ENCODE measurements around the gene ADGRD2.
A peak's percentile ranks its signal among the peaks of the same experiment; 100 is the strongest.

Gene ADGRD2

DNA sequence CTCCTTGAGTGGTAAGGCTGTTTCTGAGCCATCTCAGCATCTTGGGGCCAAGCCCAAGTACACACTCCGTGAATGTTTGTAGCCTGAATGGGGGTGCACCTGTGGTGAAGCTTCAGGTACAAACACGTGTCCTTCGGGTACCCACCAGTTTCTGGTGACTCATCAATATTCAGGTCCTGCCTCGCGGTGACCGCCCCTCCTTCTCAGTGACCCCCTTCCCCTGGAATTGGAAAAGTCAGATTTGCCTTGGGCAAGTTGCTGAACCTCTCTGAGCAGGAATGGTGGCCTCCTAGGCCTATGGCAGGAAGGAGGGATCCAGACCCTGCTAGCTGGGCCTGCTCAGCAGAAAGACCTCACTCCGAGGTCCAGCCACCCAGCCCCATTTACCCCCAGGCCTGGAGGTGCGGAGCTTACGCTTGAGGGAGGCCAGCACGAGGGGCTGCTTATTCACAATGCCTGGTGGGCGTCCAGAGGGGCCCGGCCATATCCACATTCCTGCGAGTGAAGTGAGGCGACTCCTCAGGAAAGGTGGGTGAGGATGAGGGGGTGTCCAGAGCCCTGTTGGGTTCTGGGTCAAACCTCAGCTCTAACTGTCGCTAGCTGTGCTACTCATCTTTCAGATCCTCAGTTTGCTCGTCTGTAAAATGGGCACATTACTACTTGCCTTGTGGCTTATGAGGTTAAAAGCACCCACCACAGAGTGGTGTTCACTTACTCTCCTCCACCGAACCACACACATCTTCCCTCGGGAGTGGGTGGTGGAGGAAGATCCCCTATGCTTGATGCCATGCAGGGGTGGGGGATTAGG is 7.0 kb downstream of the ADGRD2 start:
- DNase-seq = no peak

DNA sequence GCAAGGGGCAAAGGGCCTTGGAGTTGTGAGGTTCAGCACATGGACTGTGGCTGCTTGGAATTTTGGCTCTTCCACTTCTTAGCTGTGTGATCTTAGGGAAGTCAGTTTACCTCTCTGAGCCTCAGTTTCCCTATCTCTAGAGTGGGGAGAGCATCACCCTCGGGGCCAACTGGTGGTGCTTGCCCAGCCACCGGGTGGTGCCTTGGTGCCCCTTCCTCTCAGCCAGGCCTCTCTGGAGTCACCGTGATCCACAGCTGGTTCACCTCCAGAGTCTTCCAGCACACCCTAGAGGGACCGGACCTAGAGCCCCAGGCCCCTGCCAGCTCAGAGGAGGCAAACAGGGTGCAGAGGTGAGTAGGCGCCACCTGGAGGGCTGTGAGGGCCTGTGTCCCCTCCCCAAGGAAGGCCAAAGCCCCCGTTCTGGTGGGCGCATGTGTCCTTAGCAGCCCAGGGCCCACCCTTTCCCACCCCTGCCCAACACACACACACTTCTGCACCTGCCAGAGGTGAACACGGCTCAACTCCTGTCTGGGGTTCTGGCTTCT is 7.7 kb downstream of the ADGRD2 start:
- no peak for DNase-seq

DNA sequence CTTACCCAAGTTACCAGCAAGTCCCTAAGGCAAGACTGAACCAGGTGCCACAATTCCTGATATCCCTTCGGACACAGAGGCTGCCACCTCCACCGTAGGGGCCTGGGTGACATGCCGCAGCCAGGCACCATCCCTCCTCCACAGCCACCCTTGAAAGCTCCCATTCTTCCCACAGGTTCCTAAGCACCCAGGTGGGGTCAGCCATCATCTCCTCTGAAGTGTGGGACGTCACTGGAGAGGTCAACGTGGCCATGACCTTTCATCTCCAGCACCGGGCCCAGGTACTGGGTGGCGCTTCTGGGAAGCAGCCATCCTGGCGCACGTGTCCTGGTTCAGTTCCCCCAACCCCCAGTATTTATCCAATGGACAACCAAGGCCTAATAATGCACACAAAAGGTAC is 8.2 kb downstream of the ADGRD2 start:
- DNase-seq = no peak

DNA sequence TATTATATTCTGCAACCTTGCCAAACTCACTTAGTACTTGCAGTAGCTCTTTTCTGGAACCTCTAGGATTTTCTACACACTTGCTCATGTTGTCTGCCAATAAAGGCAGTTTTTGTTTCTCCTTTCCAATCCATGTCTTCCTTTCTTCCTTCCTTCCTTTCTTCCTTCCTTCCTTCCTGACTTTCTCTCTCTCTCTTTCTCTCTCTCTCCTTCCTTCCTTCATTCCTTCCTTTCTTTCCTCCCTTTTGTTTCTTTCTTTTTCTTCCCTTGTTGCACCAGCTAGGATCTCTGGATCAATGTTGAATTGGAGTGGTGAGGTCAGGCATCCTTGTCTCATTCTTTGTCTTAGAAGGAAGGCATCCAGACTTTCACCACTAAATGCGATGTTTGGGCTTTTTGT is 12.5 kb downstream of the ADGRD2 start:
- no peak for DNase-seq

DNA sequence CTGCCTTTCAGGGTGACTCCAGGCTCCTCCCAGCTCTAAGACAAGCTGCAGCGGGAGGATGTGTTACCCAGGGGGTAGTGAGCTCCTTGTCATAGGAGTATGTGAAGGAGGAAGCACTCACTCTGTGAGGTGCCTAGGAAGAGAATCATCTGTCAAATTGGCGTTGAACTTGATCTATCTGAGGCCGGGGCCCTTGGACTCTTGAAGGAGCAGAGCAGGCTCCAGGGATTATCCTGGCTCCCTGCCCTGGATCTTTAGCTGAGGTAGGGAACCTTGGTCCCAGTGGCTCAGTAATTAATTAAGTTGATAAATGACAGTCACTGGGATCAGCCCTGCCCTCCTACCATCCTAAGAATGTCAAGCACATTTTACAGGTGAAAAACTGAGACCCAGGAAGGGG is 15.5 kb downstream of the ADGRD2 start:
- DNase-seq = no peak

DNA sequence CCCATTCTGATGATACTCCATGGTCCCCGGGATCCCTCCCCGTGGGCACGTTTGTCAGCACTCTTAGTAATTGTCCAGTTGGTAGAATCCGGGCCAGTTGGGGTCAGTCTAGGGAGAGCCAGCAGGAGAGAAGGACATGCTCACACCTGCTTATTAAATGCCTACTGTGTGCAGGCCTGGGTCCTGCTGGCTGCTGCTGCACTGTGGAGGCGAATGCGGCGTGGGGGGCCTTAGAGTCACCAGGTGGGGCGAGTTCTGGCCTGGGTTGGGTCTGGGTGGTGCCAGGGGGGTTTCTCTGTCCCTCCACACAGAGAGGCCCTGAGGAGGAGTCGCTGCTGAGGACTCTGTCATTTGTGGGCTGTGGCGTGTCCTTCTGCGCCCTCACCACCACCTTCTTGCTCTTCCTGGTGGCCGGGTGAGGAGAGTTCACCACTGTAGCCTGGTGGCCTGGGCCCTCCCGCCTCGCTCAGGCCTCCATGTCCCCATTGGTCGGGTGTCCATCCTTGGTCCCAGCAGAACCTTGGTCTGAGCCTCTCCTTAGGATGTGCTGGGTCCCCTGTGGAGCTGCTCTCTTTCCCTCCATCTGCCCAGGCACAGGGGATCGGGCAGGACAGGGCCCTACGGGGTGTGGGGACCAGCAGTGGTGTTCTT is 17.3 kb downstream of the ADGRD2 start:
- no peak for DNase-seq

DNA sequence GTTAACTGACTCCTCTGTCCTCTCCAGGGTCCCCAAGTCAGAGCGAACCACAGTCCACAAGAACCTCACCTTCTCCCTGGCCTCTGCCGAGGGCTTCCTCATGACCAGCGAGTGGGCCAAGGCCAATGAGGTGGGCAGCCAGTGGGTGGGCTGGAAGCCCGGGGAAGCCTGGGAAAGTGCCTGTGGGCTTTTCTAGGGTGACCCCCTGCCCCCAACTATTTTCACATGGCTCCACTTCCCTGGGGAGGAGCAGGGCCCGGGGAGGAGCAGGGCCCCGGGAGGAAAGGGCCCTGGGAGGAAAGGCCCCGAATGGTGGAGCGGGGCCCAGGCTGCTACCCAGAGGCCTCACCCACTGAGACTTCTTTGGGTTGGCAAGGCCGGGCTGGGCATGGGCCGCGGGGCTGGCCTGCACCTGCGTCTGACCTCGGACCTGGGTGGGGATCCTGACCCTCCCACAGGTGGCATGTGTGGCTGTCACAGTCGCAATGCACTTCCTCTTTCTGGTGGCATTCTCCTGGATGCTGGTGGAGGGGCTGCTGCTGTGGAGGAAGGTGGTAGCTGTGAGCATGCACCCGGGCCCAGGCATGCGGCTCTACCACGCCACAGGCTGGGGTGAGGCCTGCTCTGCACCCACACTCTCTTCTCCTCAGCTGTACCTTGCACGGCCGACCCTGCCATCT is 17.9 kb downstream of the ADGRD2 start:
- no peak for DNase-seq

DNA sequence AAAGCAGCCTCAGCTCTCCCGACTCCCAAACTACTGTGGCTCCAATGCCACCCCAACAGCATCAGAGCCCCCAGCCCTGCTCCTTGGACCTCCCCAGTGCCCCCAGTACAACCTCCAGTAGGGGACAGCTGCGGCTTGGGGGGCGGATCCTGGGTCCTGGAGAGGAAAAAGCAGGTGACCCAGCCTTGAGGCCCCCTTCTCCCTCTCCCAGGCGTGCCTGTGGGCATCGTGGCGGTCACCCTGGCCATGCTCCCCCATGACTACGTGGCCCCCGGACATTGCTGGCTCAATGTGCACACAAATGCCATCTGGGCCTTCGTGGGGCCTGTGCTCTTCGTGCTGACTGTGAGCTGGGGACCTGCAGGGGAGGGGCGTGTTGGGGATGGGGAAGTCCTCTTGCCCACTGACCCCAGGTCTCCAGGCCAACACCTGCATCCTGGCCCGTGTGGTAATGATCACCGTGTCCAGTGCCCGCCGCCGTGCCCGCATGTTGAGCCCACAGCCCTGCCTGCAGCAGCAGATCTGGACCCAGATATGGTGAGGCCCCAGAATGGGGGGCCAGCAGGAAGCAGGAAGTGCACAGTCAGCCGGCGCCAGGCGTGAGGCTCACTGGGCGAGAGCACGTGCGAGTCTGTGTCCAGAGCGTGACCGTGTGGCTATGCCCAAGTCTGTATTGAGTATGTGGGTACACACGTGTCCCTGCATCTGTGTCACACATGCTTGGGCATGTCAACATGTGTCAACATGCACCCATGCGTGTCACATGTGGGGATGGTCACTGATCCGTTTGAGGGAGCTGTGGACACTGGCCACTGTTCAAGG is 19.0 kb downstream of the ADGRD2 start:
- DNase-seq = no peak

DNA sequence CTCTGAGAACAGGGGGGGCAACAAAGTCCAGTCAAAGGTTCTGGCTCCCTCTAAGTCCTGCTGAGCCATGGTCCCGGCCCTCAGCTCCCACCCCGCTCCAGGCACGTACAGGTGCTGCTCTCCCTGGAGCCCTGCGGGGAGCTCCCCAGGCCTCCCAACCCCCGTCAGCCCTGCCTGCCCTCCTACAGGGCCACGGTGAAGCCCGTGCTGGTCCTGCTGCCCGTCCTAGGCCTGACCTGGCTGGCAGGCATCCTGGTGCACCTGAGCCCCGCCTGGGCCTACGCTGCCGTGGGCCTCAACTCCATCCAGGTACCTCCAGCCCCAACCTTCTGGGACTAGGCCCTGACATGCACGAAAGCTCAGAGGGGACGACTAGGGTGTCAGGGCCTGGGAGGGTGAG is 20.1 kb downstream of the ADGRD2 start:
- no peak for DNase-seq

DNA sequence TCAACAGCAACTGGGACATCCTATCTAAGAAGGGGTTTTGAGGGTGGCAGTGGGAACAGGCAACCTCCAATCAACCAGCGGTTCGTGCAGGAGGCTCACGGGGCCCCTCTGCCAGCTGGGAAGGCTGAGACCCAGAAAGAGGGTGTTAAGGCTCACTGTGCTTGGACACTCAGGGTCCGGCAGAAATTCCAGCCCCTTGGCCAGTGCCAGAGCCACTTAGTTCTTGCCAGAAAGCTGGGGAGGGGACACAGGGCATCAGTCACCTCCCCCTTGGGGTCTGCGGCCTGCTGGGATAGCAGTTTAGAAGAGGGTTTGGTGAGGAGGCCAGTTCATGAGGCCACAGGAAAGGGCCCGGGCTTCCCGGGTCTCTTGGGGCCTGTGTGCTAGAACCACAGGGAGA is 20.5 kb downstream of the ADGRD2 start:
- no peak for DNase-seq

DNA sequence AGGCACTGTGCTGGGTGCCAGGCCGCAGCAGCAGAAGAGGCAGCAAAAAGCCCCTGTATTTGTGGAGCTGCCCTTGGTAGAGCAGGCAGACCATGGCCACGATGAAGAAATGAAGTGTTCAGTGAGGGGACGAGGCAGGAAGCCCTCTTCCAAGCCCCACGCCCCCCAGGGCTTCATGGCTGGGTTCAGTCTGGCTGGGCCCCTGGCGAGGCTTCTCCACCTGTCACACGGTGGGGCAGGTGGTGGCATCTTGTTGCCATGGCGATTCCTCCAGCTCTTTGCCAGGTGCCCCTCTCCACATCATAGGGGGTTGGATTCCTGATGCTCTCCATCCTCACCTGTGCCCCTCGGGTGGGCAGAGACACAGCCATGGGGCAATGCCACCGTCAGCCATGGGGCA is 21.5 kb downstream of the ADGRD2 start:
- no peak for DNase-seq

DNA sequence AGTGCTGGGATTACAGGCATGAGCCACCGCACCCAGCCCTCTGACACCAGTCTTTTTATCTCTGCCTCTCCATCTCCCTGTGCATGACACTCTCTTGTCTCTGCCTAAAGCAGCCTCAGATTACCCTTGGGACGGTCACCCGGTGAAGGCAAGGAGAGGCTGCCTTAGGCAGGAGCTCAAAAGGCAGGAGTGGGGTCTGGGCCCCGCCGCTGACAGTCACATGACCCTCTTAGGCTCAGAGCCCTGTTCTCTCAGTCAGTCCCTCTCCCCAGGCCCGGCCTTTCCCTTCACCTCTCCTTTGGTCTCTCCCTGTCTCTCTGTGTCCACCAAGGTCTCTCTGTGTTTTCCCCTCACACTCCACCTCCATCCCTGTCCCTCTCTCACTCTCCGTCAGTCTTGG is 22.5 kb downstream of the ADGRD2 start:
- DNase-seq = no peak

DNA sequence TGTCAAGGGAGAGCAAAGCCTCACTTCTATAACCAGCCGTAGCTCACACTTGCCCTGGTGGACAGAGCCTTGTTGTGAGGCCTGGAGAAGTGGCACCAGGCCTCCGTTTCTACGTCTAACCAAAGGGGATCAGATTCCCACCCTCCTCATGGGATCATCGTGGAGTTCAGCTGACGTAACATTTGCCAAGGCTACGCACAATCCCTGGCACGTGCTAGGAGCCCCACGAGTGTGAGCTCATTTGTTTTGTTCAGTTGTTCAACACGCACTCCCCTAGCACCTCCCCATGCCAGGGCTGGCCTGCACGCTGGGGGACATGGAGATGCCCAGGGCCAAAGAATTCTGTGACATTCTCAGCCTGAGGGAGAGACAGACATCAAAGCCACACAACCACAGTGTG is 23.1 kb downstream of the ADGRD2 start:
- DNase-seq = no peak

DNA sequence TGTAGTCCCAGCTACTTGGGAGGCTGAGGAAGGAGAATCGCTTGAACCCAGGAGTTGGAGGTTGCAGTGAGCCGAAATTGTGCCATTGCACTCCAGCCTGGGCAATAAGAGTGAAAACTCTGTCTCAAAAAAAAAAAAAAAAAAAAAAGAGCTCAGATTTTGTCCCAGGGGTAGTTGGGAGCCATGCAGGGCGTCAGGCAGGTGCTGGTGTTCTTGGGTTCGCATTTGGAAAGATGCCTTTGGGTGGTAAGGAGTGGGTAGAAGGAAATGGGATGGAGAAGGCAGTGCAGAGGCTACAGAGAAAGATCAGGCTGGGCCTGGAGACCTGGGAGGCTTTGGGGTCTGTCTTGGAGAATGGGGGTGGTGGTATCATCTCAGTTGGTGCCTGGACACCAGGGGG is 23.9 kb downstream of the ADGRD2 start:
- no peak for DNase-seq

DNA sequence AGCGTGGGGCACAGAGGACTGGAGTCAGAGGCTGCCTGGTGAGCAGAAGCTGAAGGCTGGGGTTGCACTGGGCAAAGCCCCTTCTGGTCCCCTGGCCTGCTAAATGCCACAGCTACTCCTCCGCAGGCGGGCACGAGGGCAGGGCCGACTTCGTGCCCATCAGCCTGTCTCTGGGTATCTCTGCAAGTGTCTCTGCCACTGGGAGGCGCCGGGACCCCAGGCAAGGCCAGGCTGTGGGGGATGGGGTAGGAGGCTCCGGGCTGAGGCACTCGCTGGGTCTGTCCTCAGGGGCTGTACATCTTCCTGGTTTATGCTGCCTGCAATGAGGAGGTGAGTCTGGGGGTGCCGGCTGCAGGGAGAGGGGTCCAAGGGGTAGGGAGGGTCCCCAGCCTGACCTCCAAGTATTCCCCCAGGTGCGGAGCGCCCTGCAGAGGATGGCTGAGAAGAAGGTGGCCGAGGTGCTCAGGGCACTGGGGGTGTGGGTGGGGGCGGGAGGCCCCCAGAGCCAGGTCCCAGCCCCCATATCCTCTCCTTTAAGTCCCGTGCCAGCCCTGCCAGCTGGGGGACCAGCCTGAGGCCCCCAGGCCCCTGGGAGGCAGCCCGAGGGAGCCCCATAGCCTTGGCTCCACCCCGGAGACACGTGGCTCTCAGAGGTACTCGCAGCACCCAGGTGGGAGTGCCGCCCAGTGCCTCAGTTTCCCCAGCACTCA is 25.1 kb downstream of the ADGRD2 start:
- no peak for DNase-seq

DNA sequence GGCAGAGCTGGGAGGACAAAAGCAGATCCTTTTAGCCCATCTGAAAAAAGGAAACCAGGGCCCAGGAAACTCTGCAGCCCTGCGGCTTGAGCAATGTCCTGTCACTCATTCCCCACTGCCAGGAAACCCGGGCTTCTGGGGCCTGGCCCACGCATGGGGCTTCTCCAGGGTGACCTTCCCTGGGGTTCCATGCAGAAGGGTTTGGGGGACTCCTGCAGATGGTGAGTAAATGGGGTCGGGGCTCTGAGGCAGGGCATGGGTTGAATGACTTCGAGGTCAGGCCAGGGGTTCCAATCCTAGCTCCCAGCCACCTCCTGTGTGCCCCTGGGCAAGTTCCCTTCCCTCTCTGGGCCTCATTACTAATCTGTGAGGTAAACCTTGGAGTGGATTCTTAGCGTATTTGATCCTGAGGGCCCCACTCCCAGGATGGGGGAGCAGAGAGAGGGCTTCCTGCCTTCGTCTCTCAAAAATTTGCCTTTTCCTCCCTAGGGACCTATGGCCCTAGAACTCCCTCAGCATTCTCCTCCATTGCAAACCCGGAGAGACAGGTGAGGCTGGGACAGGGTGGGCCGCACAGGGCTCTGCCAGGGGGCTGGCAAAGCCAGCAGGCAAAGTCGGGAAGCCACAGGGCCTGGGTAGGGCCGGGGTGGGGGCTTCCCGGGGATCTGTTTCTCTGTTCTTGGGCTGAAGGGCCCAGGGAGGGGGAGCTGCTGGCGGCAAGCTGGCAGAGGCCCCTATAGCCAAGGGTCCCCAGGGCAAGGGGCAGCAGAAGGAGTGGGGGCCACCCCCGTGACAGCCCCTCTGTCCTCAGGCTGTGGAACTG is 25.8 kb downstream of the ADGRD2 start:
- no peak for DNase-seq

DNA sequence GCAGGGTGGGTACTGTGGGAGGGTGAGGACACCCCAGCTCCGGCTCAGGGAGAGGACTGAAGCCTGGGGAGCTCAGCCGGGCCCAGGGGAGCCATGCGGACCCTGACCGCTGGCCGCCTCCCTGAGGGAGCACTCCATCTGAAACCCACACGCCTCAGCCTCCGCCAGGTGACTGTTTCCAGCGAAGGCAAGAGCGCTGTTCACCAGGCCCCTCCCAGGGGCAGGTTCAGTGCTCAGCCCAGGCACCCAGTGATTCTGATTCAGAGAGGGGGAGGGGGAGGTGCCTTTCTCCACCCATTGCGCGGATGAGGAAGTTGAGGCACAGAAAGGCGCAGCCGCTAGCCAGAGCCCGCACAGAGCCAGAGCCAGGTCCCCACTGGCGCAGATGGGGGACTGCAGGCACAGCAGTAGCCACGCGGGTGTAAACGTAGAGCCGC is 27.0 kb downstream of the ADGRD2 start:
- peak in 1 of 56 donors; percentile 46 for DNase-seq

DNA sequence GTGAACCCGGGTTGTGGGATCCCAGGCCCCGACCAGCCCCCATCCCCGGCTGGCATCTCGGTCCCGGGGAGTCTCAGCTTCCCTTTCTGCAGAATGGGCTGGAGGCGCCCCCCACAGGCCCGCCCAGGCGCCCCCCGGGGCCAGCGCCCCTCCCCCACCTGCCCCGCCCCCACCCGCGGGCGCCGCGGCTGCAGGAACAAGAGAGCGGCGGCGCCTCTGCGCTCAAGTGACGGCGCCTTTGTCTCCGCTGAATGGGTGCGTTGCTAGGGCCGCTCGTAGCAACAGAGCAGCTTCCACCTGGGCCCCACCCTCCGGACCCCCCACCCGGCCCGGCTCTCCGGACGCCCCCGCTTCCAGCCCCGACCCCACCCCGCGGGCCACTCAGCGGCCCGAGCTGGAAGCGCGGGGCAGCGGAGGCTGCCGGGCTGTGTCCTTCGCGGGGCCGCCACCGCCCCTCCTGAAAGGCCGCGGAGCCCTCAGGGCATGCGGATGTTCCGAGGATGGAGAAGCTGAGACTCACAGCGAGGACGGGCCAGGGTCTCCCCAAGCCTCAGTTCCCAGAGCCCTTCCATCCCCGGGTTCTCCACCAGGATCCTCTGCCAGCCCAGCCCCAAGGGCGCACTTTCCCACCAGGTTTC is 27.5 kb downstream of the ADGRD2 start:
- DNase-seq = peak in 11 of 56 donors; percentile 3 to 46 (median 14)

DNA sequence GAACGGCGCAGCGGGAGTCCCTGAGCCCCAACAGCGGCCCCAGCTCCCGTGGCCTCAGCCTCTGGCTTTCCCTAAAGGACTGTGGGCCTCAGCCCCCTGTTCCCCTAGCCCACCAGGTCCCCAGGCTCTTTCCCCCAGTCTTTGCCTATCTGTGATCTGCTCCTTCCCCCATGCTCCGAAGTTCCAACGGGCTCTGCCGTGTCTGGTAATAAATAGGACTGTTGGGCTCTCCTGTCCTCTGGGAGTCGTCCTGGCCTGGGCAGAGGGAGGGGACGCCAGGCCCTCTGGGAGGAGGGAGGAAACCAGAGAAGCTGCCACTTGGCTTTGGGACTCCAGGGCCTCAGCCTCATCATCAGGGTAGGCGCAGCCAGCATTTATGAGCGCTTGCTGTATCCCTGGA is 28.1 kb downstream of the ADGRD2 start:
- no peak for DNase-seq

Data from amygdala (tissue), 56 donors.